Vagina (tissue), 2 donors: ENCODE data around the gene GLB1L3. TPM values are rescaled to one million over a fixed set of nuclear protein-coding genes. Genes with fewer than 3 reads are reported as not detected.
A peak's percentile ranks its signal among the peaks of the same experiment; 100 is the strongest.
"Not testable (repeated sequence)": the region's sequence is repeated elsewhere in the genome, so short reads cannot be mapped to it uniquely, and the experiment has no call there.

Experiments
- DNase-seq, 2 donors: peaks; one replicate each; pipeline ENCODE4 v3.0.0-alpha.2; 2017; ENCODE audit errors: extremely low spot score in 2 of 2
- H3K27ac ChIP-seq: fragments of 200-600 bp; sonication (generic); one replicate; pipeline ENCODE4 v1.5.1; 2019
- H3K27me3 ChIP-seq: fragments of 200-600 bp; sonication (generic); one replicate; pipeline ENCODE4 v1.5.1; 2019
- H3K36me3 ChIP-seq, 2 donors: fragments of 200-600 bp; sonication (generic); one replicate each; pipeline ENCODE4 v1.5.1; 2017 to 2019
- H3K4me1 ChIP-seq: fragments of 200-600 bp; sonication (generic); one replicate; pipeline ENCODE4 v1.5.1; 2019
- H3K4me3 ChIP-seq, 2 donors: fragments of 200-600 bp; sonication (generic); 1 replicate in 1 of 2; 2 replicates in 1 of 2; pipeline ENCODE4 v1.5.1; 2016 to 2019
- H3K9me3 ChIP-seq: fragments of 200-600 bp; sonication (generic); one replicate; pipeline ENCODE4 v1.5.1; 2019
- POLR2A ChIP-seq, 2 donors: fragments of 450-650 bp; IDR thresholded peaks; one replicate each; pipeline ENCODE4 v1.6.1; 2017; ENCODE audit warnings: antibody characterized with exemption in 2 of 2, mild to moderate bottlenecking in 2 of 2, moderate library complexity in 2 of 2
- POLR2AphosphoS5 ChIP-seq, 2 donors: sonication (generic); formaldehyde crosslinking; IDR thresholded peaks; one replicate each; pipeline ENCODE4 v1.9.0; 2017; ENCODE audit warnings: antibody characterized with exemption in 2 of 2, mild to moderate bottlenecking in 2 of 2, low read depth in 1 of 2; ENCODE audit not compliant: insufficient read depth in 1 of 2
- intact Hi-C: fragments of 100-400 bp; cut with DNase I; formaldehyde crosslinking; loops from one replicate; pipeline ENCODE4 v1.15.1; 2023
- total RNA-seq: library from RNA; depleted of rRNA; stranded (reverse); fragments of >200 nt; gene quantifications from one replicate; pipeline ENCODE4 v1.2.3, GENCODE V29; 2016
- TF ChIP-seq, protein P1 (sequence below), 3 experiments: fragments of 450-650 bp in 2 of 3; fragments of 200-600 bp in 1 of 3; sonication (generic) in 1 of 3; IDR thresholded peaks; one replicate each; pipeline ENCODE4 v1.5.1; 2017 to 2019; ENCODE audit warnings: antibody characterized with exemption in 3 of 3, mild to moderate bottlenecking in 2 of 3, moderate library complexity in 2 of 3

The GLB1L3 gene
- total RNA-seq, 1 donor from 2014 or later = 2.2 TPM

DNA sequence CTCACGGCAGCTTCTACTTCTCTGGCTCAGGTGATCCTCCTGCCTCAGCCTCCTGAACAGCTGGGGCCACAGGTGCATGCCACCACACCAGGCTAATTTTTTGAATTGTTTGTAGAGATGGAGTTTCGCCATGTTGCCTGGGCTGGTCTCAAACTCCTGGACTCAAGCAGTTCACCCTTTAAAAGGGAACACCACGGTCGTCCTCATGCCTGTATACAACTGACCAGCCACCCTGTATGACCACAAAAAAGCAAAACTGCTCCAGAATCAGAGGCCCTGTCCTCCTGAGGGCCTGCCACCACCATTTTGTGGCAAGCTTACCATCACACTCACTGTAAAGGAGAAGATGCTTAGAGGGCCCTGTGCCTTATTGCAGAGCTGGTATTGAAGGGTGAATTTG, 2.2 kb downstream of the GLB1L3 start:
- peak; percentile 6 to 52 for DNase-seq
- H3K4me1 ChIP-seq = peaks cover 20% of the 10 kb centered on the region
- no peaks in the 10 kb centered on the region for H3K9me3 ChIP-seq
- TF ChIP-seq POLR2AphosphoS5 (IDR thresholded peaks at IDR 0.05; ENCODE audit: insufficient read depth in 1 of 2, low read depth in 1 of 2) = no peak
- TF ChIP-seq POLR2A (IDR thresholded peaks at IDR 0.05) = no peak
- TF ChIP-seq, protein P1, sequence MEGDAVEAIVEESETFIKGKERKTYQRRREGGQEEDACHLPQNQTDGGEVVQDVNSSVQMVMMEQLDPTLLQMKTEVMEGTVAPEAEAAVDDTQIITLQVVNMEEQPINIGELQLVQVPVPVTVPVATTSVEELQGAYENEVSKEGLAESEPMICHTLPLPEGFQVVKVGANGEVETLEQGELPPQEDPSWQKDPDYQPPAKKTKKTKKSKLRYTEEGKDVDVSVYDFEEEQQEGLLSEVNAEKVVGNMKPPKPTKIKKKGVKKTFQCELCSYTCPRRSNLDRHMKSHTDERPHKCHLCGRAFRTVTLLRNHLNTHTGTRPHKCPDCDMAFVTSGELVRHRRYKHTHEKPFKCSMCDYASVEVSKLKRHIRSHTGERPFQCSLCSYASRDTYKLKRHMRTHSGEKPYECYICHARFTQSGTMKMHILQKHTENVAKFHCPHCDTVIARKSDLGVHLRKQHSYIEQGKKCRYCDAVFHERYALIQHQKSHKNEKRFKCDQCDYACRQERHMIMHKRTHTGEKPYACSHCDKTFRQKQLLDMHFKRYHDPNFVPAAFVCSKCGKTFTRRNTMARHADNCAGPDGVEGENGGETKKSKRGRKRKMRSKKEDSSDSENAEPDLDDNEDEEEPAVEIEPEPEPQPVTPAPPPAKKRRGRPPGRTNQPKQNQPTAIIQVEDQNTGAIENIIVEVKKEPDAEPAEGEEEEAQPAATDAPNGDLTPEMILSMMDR (IDR thresholded peaks at IDR 0.05) = no peak
- intact Hi-C loops = no loop called here
- H3K27me3 ChIP-seq = peaks cover 13% of the 10 kb centered on the region
- no peak overlapping the region for H3K4me3 ChIP-seq
- H3K36me3 ChIP-seq = no peaks in the 10 kb centered on the region
- no peak overlapping the region for H3K27ac ChIP-seq

DNA sequence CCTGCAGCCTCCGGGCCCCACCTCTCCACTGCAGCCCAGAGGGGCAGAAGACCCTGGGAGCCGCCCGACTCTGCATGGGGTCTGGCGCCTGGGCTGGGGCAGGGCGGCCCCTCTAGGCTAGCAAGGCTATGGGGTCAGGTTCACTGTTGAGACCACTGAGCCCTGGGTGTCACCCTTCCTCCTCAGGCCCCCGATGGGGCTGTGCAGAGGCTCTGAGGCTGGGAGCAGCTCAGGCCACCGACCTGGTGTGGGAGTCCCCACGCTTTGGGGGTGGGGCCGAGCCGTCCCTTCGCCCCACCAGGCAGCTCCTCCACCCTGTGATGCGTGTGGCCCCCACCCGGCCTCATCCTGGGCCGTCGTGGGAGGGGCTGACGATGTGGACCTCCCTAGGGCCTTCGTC, 5.5 kb downstream of the GLB1L3 start:
- H3K4me1 ChIP-seq, H3K4me3 ChIP-seq, H3K9me3 ChIP-seq, intact Hi-C loops, H3K36me3 ChIP-seq, DNase-seq, H3K27ac ChIP-seq, H3K27me3 ChIP-seq: not testable (repeated sequence)

DNA sequence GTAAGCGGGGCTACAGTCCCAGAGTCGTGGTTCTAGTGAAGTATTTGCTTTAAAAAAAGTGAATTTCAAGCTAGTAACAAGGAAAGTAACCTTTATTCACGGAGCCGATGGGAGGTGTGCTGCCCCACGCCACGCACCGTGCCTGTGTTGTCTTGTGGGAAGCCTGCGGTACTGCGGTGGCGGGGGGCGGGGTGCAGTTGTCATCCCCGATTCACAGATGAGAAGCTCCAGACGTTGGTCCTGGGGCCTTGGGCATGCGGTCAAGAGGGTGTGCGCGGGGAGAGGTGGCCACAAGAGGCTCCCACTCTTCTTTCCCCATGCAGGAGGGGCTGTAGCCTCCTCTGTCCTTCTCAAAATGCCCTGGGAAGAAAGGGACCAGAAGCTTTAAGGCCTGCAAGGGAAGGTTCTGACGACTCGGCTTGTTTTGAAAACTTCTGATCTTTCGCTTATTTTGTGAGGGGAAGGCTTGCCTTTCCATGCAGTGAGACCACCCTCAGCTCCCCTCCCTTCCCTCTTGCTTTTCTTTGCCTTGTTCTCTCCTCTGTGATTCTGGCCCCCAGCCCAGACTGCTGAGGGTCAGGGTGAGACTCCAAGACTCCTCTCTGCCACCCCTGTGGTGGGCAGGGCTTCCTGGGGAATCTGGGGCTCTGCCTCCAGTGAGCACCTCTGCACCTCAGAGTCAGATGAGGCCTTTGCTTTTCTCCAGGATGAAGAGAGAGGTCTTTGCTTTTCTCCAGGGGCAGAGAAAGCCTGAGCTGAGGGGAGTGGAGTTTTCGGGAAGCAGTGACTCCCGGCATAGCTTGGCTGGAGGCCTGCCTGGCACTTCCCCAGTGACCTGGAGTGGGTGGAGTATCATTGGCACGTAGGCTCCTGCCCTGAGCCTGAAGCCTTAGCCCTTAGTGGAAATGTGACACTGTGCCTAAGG, 6.2 kb downstream of the GLB1L3 start:
- TF ChIP-seq POLR2A (IDR thresholded peaks at IDR 0.05) = no peak
- TF ChIP-seq, protein P1 (IDR thresholded peaks at IDR 0.05) = no peak
- intact Hi-C loops = no loop called here
- Histone ChIP-seq H3K4me1 (peaks cover 2% of the 10 kb centered on the region), H3K36me3 (no peaks in the 10 kb centered on the region), H3K9me3 (no peaks in the 10 kb centered on the region), H3K27ac (no peak overlapping the region), H3K27me3 (no peaks in the 10 kb centered on the region), H3K4me3 (no peak overlapping the region)
- DNase-seq = peak; percentile 74 to 77

DNA sequence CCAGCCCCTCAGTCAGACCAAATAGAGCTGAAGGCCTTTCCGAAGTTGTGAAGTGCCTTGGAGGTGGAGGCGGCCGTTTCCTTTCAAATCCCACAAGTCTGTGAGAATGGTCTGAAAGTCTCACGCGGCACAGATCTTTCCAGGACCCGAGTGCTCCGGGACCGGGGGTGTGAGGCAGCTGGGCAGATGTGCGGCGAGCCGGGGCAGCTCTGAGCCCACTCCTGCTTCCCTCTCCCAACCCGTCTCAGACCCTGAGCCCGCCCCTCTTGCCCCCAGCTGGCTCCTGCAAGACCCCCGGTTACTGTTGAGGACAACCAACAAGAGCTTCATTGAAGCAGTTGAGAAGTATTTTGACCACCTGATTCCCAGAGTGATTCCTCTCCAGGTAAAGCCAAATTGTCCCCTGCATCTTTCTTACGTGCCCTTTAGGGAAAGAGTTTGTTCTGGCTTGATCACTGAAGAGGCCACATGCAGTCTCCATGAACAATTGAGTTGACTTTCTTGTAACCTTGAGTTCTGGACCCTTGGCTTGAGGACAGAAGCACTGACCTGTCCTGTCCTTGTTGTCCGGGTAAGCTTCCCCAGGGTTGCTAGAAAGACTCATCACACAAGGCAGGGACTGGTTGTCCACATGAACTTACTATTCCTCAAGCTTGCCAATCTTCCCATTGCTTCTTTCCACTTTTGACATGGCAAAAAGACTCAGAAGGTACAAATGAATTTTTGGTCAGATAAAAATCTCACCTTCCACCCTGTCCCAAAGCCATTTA, 7.5 kb downstream of the GLB1L3 start:
- TF ChIP-seq, protein P1 (IDR thresholded peaks at IDR 0.05) = no peak
- TF ChIP-seq POLR2AphosphoS5 (IDR thresholded peaks at IDR 0.05; ENCODE audit: insufficient read depth in 1 of 2, low read depth in 1 of 2) = no peak
- TF ChIP-seq POLR2A (IDR thresholded peaks at IDR 0.05) = no peak
- Histone ChIP-seq H3K4me1 (no peaks in the 10 kb centered on the region), H3K27me3 (no peaks in the 10 kb centered on the region), H3K4me3 (no peak overlapping the region), H3K27ac (no peak overlapping the region), H3K36me3 (no peaks in the 10 kb centered on the region), H3K9me3 (no peaks in the 10 kb centered on the region)
- DNase-seq = peak; percentile 65 to 84
- intact Hi-C loops = no loop called here

DNA sequence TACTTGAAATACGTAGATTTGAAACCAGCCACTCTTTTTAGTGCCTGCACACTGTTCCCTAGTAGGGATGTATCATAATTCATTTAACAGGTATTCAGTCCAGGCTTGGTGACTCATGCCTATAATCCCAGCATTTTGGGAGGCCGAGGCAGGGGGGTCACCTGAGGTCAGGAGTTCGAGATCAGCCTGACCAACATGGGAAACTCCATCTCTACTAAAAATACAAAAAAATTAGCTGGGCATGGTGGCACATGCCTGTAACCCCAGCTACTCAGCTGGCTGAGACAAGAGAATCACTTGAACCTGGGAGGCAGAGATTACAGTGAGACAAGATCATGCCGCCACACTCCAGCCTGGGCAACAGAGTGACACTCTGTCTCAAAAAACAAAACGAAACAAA, 8.2 kb downstream of the GLB1L3 start:
- intact Hi-C loops, H3K4me1 ChIP-seq, H3K36me3 ChIP-seq, H3K9me3 ChIP-seq, H3K27ac ChIP-seq, H3K4me3 ChIP-seq, H3K27me3 ChIP-seq: not testable (repeated sequence)
- DNase-seq = peak in 1 of 2 donors; percentile 5

DNA sequence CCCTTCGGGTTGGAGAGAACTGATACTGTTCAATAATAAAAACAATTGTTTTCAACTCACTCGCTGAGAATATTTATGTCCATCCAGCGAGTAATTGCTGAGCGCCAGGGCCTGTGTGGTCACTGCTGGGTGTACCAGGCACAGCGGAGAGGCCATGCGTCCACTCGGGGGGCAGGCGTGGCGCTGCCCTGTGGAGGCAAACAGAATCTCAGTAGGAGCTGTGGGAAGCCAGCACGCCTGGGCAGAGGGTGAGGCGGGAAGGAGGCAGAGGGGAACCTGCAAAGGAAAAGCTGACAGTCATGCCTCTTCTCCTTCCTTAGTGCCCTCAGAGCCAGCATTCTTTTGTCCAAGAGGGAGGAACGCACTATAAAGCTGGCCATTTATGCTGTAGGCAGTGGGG, 11.4 kb downstream of the GLB1L3 start:
- Histone ChIP-seq H3K9me3 (no peaks in the 10 kb centered on the region), H3K27me3 (no peaks in the 10 kb centered on the region), H3K27ac (no peak overlapping the region), H3K4me3 (no peak overlapping the region), H3K36me3 (no peaks in the 10 kb centered on the region), H3K4me1 (no peaks in the 10 kb centered on the region)
- peak; percentile 61 to 64 for DNase-seq
- TF ChIP-seq, protein P1 (IDR thresholded peaks at IDR 0.05) = no peak
- TF ChIP-seq POLR2A (IDR thresholded peaks at IDR 0.05) (no peak), POLR2AphosphoS5 (IDR thresholded peaks at IDR 0.05; ENCODE audit: insufficient read depth in 1 of 2, low read depth in 1 of 2) (no peak)
- intact Hi-C loops = no loop called here
